Subcutaneous abdominal adipose tissue (tissue), 5 donors: Measurements from ENCODE around the gene MAML3.

Experiments used
- H3K27ac ChIP-seq: one replicate; pipeline ENCODE4 v1.7.0; 2013; ENCODE audit warnings: low read depth, mild to moderate bottlenecking, inconsistent platforms, low read length, moderate library complexity
- H3K27me3 ChIP-seq, 5 donors: one replicate each; pipeline ENCODE4 v1.7.0; 2013; ENCODE audit warnings: low read length in 5 of 5, inconsistent platforms in 1 of 5; ENCODE audit not compliant: control insufficient read depth in 5 of 5, insufficient read depth in 4 of 5
- H3K36me3 ChIP-seq, 5 donors: one replicate each; pipeline ENCODE4 v1.7.0; 2013; ENCODE audit warnings: low read length in 5 of 5; ENCODE audit not compliant: control insufficient read depth in 5 of 5, insufficient read depth in 5 of 5
- H3K4me1 ChIP-seq, 5 donors: one replicate each; pipeline ENCODE4 v1.7.0; 2013; ENCODE audit warnings: low read length in 5 of 5, mild to moderate bottlenecking in 3 of 5, moderate library complexity in 1 of 5; ENCODE audit not compliant: control insufficient read depth in 5 of 5, insufficient read depth in 5 of 5
- H3K4me3 ChIP-seq, 5 donors: one replicate each; pipeline ENCODE4 v1.7.0; 2013; ENCODE audit warnings: low read length in 5 of 5, low read depth in 1 of 5
- H3K9ac ChIP-seq, 5 donors: one replicate each; pipeline ENCODE4 v1.7.0; 2013; ENCODE audit warnings: low read length in 5 of 5, mild to moderate bottlenecking in 4 of 5, moderate library complexity in 3 of 5
- H3K9me3 ChIP-seq, 5 donors: one replicate each; pipeline ENCODE4 v1.7.0; 2013; ENCODE audit warnings: low read length in 5 of 5; ENCODE audit not compliant: control insufficient read depth in 5 of 5
- donor health status: healthy.
- donor health status: healthy.
- donor health status: healthy.
- donor health status: healthy.
- donor health status: healthy.

The MAML3 gene

GRCh38 chr4:140149846-140150635, 3.9 kb downstream of the MAML3 start:
- Histone ChIP-seq H3K27me3 (no peaks in the 10 kb centered on the region), H3K9me3 (no peaks in the 10 kb centered on the region), H3K36me3 (no peaks in the 10 kb centered on the region), H3K4me1 (peaks cover 0 to 36% (median 29%) of the 10 kb centered on the region in 5 donors), H3K4me3 (peak overlapping the region; percentile 79 to 97 (median 92)), H3K9ac (peak overlapping the region; percentile 69 to 88 (median 73)), H3K27ac (peak overlapping the region; percentile 93)

DNA sequence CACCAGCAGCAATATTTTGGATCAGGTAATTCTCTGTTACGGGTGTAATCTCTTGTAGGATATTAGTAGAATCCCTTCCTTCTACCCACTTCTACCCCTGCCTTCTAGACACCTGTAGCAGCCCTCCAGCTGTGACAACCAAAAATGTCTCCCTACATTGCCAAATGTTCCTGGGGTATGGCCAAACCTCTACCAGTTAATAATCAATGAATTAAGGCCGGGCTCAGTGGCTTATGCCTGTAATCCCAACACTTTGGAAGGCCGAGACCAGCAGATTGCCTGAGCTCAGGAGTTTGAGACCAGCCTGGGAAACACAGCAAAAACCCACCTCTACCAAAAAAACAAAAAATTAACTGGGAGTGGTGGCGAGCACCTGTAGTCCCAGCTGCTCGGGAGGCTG, 9.9 kb downstream of the MAML3 start:
- Histone ChIP-seq H3K27me3 (no peaks in the 10 kb centered on the region), H3K9ac (no peak overlapping the region), H3K9me3 (no peaks in the 10 kb centered on the region), H3K4me3 (no peak overlapping the region), H3K4me1 (no peaks in the 10 kb centered on the region), H3K27ac (no peak overlapping the region), H3K36me3 (no peaks in the 10 kb centered on the region)

GRCh38 chr4:140141210-140141835, 12.7 kb downstream of the MAML3 start:
- Histone ChIP-seq H3K4me3 (no peak overlapping the region), H3K36me3 (no peaks in the 10 kb centered on the region), H3K4me1 (no peaks in the 10 kb centered on the region), H3K27ac (no peak overlapping the region), H3K27me3 (no peaks in the 10 kb centered on the region), H3K9me3 (no peaks in the 10 kb centered on the region), H3K9ac (no peak overlapping the region)

- H3K9me3 ChIP-seq = no peaks in the 10 kb centered on the region
- H3K4me3 ChIP-seq = no peak overlapping the region
- H3K27me3 ChIP-seq = no peaks in the 10 kb centered on the region
- H3K4me1 ChIP-seq = peaks cover 0 to 5% (median 4%) of the 10 kb centered on the region in 5 donors
- no peak overlapping the region for H3K9ac ChIP-seq
- H3K27ac ChIP-seq = no peak overlapping the region
- no peaks in the 10 kb centered on the region for H3K36me3 ChIP-seq
These were observed 13.4 kb downstream of the MAML3 start for GRCh38 chr4:140140566-140140965.

DNA sequence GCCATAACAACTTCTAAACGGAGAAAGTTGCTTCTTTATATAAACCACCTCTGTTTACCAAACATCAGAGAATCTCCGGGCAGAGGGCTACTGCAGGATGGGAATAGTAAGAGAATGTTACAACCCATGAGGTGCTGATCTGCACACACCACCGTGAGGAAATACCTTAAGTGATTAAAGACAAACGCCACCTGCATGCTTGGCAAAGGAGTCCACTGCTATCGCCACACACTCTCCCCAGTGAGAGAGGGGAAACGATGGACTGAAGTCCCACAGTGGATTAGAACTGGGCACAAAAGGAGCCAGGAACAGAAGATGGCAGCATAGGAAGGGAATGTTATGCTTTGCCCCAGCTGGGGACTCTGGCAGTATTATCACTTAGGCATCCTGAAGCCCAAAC, 15.6 kb downstream of the MAML3 start:
- no peak overlapping the region for H3K4me3 ChIP-seq
- no peak overlapping the region for H3K27ac ChIP-seq
- H3K9ac ChIP-seq = no peak overlapping the region
- no peaks in the 10 kb centered on the region for H3K36me3 ChIP-seq
- no peaks in the 10 kb centered on the region for H3K9me3 ChIP-seq
- peaks cover 0 to 12% (median 11%) of the 10 kb centered on the region in 5 donors for H3K4me1 ChIP-seq
- no peaks in the 10 kb centered on the region for H3K27me3 ChIP-seq

GRCh38 chr4:140137671-140138070, 16.3 kb downstream of the MAML3 start:
- Histone ChIP-seq H3K9ac (no peak overlapping the region), H3K4me1 (peaks cover 0 to 12% (median 11%) of the 10 kb centered on the region in 5 donors), H3K4me3 (no peak overlapping the region), H3K36me3 (no peaks in the 10 kb centered on the region), H3K27ac (no peak overlapping the region), H3K9me3 (no peaks in the 10 kb centered on the region), H3K27me3 (no peaks in the 10 kb centered on the region)

- Histone ChIP-seq H3K9ac (no peak overlapping the region), H3K4me1 (peaks cover 0 to 12% (median 11%) of the 10 kb centered on the region in 5 donors), H3K27ac (no peak overlapping the region), H3K36me3 (no peaks in the 10 kb centered on the region), H3K9me3 (no peaks in the 10 kb centered on the region), H3K27me3 (no peaks in the 10 kb centered on the region), H3K4me3 (no peak overlapping the region)
These were observed 17.5 kb downstream of the MAML3 start for GRCh38 chr4:140136509-140136908.

GRCh38 chr4:140135529-140136088, 18.4 kb downstream of the MAML3 start:
- no peaks in the 10 kb centered on the region for H3K9me3 ChIP-seq
- peaks cover 0 to 12% (median 11%) of the 10 kb centered on the region in 5 donors for H3K4me1 ChIP-seq
- H3K27ac ChIP-seq = no peak overlapping the region
- H3K36me3 ChIP-seq = no peaks in the 10 kb centered on the region
- peak overlapping the region in 1 of 5 donors; percentile 3 for H3K9ac ChIP-seq
- peak overlapping the region in 4 of 5 donors; percentile 32 to 64 (median 51) for H3K4me3 ChIP-seq
- no peaks in the 10 kb centered on the region for H3K27me3 ChIP-seq

GRCh38 chr4:140134746-140135425, 19.1 kb downstream of the MAML3 start:
- no peaks in the 10 kb centered on the region for H3K27me3 ChIP-seq
- H3K4me1 ChIP-seq = peaks cover 0 to 12% (median 11%) of the 10 kb centered on the region in 5 donors
- peak overlapping the region in 1 of 5 donors; percentile 53 for H3K4me3 ChIP-seq
- H3K9me3 ChIP-seq = no peaks in the 10 kb centered on the region
- no peak overlapping the region for H3K9ac ChIP-seq
- H3K36me3 ChIP-seq = no peaks in the 10 kb centered on the region
- H3K27ac ChIP-seq = no peak overlapping the region

DNA sequence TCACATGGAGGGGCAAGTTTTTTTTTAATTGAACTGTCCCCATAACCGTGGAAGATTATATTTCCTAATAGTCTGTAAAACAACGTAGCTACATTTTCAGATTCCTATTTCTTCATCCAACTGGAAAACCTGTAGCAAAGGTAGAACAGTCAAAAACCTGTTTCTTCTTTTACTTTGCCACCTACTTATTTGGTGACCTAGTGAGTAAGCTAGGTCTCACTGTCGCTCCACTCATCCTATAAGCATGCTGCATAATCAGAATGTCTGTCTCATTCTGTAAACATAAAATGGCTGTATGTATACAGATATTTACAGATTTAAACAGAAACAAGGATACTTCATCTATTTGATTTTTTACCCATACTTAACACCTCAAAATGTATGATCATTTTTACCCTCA, 20.4 kb downstream of the MAML3 start:
- H3K27me3 ChIP-seq = no peaks in the 10 kb centered on the region
- H3K9ac ChIP-seq = no peak overlapping the region
- no peaks in the 10 kb centered on the region for H3K9me3 ChIP-seq
- no peak overlapping the region for H3K27ac ChIP-seq
- peaks cover 0 to 12% (median 11%) of the 10 kb centered on the region in 5 donors for H3K4me1 ChIP-seq
- no peak overlapping the region for H3K4me3 ChIP-seq
- no peaks in the 10 kb centered on the region for H3K36me3 ChIP-seq
